Measurements from ENCODE around the gene TATDN3.
A peak's percentile ranks its signal among the peaks of the same experiment; 100 is the strongest.

TATDN3 gene

DNA sequence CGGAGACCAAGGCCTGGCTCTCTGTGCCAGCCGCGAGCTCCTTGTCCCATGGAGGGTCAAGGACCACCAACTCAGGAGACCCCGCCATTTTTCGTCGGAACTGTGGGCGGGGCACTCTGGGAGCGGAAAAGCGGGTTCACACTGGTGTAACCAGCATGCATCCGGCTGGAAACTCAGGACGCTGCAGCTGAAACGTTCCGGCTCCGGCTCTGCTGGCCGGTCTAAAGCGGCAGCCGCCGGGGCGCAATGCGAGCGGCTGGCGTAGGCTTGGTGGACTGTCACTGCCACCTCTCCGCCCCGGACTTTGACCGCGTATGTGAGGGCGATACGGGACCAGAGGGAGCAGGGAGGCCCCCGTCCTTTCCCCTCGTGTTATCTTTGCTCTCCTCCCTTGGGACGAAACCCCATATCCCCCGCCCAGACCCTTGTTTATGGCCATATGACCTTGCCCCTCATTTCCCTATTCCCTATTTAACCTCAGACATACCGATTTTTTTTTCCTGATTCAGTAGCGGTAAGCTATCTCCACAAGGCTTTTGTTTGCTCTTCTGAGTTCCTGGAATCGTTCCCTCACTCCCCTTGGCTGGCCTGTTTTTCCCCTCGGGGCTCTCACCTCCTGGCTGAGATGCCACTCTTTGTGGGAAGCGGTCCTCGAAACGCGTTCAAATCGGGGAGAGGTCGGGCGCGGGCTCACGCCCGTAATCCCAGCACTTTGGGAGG is at the start of gene TATDN3, which contains the start of gene NSL1 (continued):
- TF ChIP-seq ZFP41 (tag by site-specific recombination; IDR thresholded peaks at IDR 0.05; ENCODE audit: borderline replicate concordance) = peak; percentile 91; the same call in 1 of the 2 replicates
- TF ChIP-seq, protein P1, sequence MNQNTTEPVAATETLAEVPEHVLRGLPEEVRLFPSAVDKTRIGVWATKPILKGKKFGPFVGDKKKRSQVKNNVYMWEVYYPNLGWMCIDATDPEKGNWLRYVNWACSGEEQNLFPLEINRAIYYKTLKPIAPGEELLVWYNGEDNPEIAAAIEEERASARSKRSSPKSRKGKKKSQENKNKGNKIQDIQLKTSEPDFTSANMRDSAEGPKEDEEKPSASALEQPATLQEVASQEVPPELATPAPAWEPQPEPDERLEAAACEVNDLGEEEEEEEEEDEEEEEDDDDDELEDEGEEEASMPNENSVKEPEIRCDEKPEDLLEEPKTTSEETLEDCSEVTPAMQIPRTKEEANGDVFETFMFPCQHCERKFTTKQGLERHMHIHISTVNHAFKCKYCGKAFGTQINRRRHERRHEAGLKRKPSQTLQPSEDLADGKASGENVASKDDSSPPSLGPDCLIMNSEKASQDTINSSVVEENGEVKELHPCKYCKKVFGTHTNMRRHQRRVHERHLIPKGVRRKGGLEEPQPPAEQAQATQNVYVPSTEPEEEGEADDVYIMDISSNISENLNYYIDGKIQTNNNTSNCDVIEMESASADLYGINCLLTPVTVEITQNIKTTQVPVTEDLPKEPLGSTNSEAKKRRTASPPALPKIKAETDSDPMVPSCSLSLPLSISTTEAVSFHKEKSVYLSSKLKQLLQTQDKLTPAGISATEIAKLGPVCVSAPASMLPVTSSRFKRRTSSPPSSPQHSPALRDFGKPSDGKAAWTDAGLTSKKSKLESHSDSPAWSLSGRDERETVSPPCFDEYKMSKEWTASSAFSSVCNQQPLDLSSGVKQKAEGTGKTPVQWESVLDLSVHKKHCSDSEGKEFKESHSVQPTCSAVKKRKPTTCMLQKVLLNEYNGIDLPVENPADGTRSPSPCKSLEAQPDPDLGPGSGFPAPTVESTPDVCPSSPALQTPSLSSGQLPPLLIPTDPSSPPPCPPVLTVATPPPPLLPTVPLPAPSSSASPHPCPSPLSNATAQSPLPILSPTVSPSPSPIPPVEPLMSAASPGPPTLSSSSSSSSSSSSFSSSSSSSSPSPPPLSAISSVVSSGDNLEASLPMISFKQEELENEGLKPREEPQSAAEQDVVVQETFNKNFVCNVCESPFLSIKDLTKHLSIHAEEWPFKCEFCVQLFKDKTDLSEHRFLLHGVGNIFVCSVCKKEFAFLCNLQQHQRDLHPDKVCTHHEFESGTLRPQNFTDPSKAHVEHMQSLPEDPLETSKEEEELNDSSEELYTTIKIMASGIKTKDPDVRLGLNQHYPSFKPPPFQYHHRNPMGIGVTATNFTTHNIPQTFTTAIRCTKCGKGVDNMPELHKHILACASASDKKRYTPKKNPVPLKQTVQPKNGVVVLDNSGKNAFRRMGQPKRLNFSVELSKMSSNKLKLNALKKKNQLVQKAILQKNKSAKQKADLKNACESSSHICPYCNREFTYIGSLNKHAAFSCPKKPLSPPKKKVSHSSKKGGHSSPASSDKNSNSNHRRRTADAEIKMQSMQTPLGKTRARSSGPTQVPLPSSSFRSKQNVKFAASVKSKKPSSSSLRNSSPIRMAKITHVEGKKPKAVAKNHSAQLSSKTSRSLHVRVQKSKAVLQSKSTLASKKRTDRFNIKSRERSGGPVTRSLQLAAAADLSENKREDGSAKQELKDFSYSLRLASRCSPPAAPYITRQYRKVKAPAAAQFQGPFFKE (tag by site-specific recombination; IDR thresholded peaks at IDR 0.05; ENCODE audit: borderline replicate concordance) = no peak
- 0 out of 2 replicates have a peak, but pooled peaks have one; percentile 20 for TF ChIP-seq ZNF596 (tag by site-specific recombination; IDR thresholded peaks at IDR 0.05)
- TF ChIP-seq, protein P2, sequence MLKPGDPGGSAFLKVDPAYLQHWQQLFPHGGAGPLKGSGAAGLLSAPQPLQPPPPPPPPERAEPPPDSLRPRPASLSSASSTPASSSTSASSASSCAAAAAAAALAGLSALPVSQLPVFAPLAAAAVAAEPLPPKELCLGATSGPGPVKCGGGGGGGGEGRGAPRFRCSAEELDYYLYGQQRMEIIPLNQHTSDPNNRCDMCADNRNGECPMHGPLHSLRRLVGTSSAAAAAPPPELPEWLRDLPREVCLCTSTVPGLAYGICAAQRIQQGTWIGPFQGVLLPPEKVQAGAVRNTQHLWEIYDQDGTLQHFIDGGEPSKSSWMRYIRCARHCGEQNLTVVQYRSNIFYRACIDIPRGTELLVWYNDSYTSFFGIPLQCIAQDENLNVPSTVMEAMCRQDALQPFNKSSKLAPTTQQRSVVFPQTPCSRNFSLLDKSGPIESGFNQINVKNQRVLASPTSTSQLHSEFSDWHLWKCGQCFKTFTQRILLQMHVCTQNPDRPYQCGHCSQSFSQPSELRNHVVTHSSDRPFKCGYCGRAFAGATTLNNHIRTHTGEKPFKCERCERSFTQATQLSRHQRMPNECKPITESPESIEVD (tag by site-specific recombination; IDR thresholded peaks at IDR 0.05) = no peak; the same call in 1 of the 2 replicates
- TF ChIP-seq ZNF292 (tag by site-specific recombination; IDR thresholded peaks at IDR 0.05; ENCODE audit: borderline replicate concordance, low read depth) = no peak
- peak; percentile 65; the same call in 1 of the 2 replicates for TF ChIP-seq ZSCAN16 (tag by site-specific recombination; IDR thresholded peaks at IDR 0.05)
- TF ChIP-seq, protein P3, sequence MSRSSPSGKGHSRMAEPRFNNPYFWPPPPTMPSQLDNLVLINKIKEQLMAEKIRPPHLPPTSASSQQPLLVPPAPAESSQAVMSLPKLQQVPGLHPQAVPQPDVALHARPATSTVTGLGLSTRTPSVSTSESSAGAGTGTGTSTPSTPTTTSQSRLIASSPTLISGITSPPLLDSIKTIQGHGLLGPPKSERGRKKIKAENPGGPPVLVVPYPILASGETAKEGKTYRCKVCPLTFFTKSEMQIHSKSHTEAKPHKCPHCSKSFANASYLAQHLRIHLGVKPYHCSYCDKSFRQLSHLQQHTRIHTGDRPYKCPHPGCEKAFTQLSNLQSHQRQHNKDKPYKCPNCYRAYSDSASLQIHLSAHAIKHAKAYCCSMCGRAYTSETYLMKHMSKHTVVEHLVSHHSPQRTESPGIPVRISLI (tag by site-specific recombination; IDR thresholded peaks at IDR 0.05) = no peak
- TF ChIP-seq, protein P4, sequence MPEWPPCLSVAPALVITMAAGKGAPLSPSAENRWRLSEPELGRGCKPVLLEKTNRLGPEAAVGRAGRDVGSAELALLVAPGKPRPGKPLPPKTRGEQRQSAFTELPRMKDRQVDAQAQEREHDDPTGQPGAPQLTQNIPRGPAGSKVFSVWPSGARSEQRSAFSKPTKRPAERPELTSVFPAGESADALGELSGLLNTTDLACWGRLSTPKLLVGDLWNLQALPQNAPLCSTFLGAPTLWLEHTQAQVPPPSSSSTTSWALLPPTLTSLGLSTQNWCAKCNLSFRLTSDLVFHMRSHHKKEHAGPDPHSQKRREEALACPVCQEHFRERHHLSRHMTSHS (tag by site-specific recombination; IDR thresholded peaks at IDR 0.05) = no peak
- peak; percentile 61 for TF ChIP-seq WT1 (tag by site-specific recombination; IDR thresholded peaks at IDR 0.05)
- 0 out of 2 replicates have a peak, but pooled peaks have one; percentile 27 for TF ChIP-seq HOXC10 (CRISPR knock-in tag; IDR thresholded peaks at IDR 0.05)
- TF ChIP-seq, protein P5, sequence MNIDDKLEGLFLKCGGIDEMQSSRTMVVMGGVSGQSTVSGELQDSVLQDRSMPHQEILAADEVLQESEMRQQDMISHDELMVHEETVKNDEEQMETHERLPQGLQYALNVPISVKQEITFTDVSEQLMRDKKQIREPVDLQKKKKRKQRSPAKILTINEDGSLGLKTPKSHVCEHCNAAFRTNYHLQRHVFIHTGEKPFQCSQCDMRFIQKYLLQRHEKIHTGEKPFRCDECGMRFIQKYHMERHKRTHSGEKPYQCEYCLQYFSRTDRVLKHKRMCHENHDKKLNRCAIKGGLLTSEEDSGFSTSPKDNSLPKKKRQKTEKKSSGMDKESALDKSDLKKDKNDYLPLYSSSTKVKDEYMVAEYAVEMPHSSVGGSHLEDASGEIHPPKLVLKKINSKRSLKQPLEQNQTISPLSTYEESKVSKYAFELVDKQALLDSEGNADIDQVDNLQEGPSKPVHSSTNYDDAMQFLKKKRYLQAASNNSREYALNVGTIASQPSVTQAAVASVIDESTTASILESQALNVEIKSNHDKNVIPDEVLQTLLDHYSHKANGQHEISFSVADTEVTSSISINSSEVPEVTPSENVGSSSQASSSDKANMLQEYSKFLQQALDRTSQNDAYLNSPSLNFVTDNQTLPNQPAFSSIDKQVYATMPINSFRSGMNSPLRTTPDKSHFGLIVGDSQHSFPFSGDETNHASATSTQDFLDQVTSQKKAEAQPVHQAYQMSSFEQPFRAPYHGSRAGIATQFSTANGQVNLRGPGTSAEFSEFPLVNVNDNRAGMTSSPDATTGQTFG (tag by site-specific recombination; IDR thresholded peaks at IDR 0.05; ENCODE audit: borderline replicate concordance) = peak; percentile 91
- TF ChIP-seq ZNF521 (tag by site-specific recombination; IDR thresholded peaks at IDR 0.05) = no peak
- TF ChIP-seq ZNF416 (tag by site-specific recombination; IDR thresholded peaks at IDR 0.05) = no peak
- peak; percentile 96 for TF ChIP-seq YY2 (tag by site-specific recombination; IDR thresholded peaks at IDR 0.05)
- TF ChIP-seq, protein P6, sequence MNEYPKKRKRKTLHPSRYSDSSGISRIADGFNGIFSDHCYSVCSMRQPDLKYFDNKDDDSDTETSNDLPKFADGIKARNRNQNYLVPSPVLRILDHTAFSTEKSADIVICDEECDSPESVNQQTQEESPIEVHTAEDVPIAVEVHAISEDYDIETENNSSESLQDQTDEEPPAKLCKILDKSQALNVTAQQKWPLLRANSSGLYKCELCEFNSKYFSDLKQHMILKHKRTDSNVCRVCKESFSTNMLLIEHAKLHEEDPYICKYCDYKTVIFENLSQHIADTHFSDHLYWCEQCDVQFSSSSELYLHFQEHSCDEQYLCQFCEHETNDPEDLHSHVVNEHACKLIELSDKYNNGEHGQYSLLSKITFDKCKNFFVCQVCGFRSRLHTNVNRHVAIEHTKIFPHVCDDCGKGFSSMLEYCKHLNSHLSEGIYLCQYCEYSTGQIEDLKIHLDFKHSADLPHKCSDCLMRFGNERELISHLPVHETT (tag by site-specific recombination; IDR thresholded peaks at IDR 0.05) = peak; percentile 99
- TF ChIP-seq ZNF239 (tag by site-specific recombination; IDR thresholded peaks at IDR 0.05) = 0 out of 2 replicates have a peak, but pooled peaks have one; percentile 57
- TF ChIP-seq ZNF670 (tag by site-specific recombination; IDR thresholded peaks at IDR 0.05; ENCODE audit: low read depth) = no peak
- no peak for TF ChIP-seq ZNF350 (tag by site-specific recombination; IDR thresholded peaks at IDR 0.05)
- TF ChIP-seq GLI2 (tag by site-specific recombination; IDR thresholded peaks at IDR 0.05; ENCODE audit: borderline replicate concordance, low read depth) = no peak
- no peak for TF ChIP-seq ZNF626 (tag by site-specific recombination; IDR thresholded peaks at IDR 0.05)
- TF ChIP-seq, protein P7, sequence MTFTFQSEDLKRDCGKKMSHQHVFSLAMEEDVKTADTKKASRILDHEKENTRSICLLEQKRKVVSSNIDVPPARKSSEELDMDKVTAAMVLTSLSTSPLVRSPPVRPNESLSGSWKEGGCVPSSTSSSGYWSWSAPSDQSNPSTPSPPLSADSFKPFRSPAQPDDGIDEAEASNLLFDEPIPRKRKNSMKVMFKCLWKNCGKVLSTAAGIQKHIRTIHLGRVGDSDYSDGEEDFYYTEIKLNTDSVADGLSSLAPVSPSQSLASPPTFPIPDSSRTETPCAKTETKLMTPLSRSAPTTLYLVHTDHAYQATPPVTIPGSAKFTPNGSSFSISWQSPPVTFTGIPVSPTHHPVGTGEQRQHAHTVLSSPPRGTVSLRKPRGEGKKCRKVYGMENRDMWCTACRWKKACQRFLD (tag by site-specific recombination; IDR thresholded peaks at IDR 0.05) = no peak
- TF ChIP-seq ZNF501 (tag by site-specific recombination; IDR thresholded peaks at IDR 0.05) = peak; percentile 99
- no peak for TF ChIP-seq ZNF311 (tag by site-specific recombination; IDR thresholded peaks at IDR 0.05; ENCODE audit: borderline replicate concordance)
- TF ChIP-seq ZBTB7A (tag by site-specific recombination; IDR thresholded peaks at IDR 0.05; ENCODE audit: low read depth) = peak; percentile 99

Measured in HEK293 (cell line).